Caco-2 (cell line): ENCODE data around the gene NXPH3. TPM values are rescaled to one million over a fixed set of nuclear protein-coding genes. Genes with fewer than 3 reads are reported as not detected.
A peak's percentile ranks its signal among the peaks of the same experiment; 100 is the strongest.

Experiments
- BruUV-seq: library from RNA; stranded (reverse); fragments of 400-500 nt; replicated peaks from 2 replicates; lab custom pipeline; 2021; lab: Mats Ljungman, UMichigan
- CTCF ChIA-PET: fragments of 300-600 bp; sonication (Branson Sonifier 250); formaldehyde crosslinking; loops from one replicate; lab custom pipeline; 2022; ENCODE audit warnings: antibody characterized with exemption; lab: Charles Lee
- POLR2A ChIA-PET: fragments of 300-600 bp; sonication (Branson Sonifier 250); formaldehyde crosslinking; loops from one replicate; lab custom pipeline; 2022; ENCODE audit warnings: antibody characterized with exemption; lab: Charles Lee
- DNase-seq, 2 experiments: peaks; one replicate each; pipeline versions ENCODE4 v3.0.0 to v3.0.0-alpha.2; 2020 to 2022
- H3K27me3 ChIP-seq: replicated peaks from 2 replicates; pipeline ENCODE4 v1.6.0; 2011; ENCODE audit warnings: low read length; ENCODE audit not compliant: control insufficient read depth, insufficient read depth
- H3K36me3 ChIP-seq: 2 replicates; pipeline ENCODE4 v1.5.1; 2011; ENCODE audit warnings: low read length; ENCODE audit not compliant: control insufficient read depth, insufficient read depth
- H3K4me1 ChIP-seq: fragments of 250-450 bp; sonication (Bioruptor Pico); 2 replicates; pipeline ENCODE4 v1.5.1; 2020; ENCODE audit warnings: mild to moderate bottlenecking
- H3K4me3 ChIP-seq: 2 replicates; pipeline ENCODE4 v1.5.1; 2011; ENCODE audit warnings: low read depth, mild to moderate bottlenecking, control low read depth, low read length
- H3K9me3 ChIP-seq: fragments of 250-450 bp; sonication (Bioruptor Pico); 2 replicates; pipeline ENCODE4 v1.5.1; 2020; ENCODE audit warnings: mild to moderate bottlenecking, moderate library complexity
- H3K27ac Mint-ChIP-seq: one replicate; pipeline ENCODE4 v1.8.0; 2022; ENCODE audit warnings: mixed read lengths; ENCODE audit not compliant: unreplicated experiment
- H3K27me3 Mint-ChIP-seq: one replicate; pipeline ENCODE4 v1.8.0; 2022; ENCODE audit warnings: mixed read lengths; ENCODE audit not compliant: insufficient read depth, unreplicated experiment
- H3K36me3 Mint-ChIP-seq: one replicate; pipeline ENCODE4 v1.8.0; 2022; ENCODE audit warnings: mild to moderate bottlenecking, mixed read lengths; ENCODE audit not compliant: insufficient read depth, unreplicated experiment
- H3K4me1 Mint-ChIP-seq: one replicate; pipeline ENCODE4 v1.8.0; 2022; ENCODE audit warnings: low read depth, mixed read lengths; ENCODE audit not compliant: unreplicated experiment
- H3K4me3 Mint-ChIP-seq: one replicate; pipeline ENCODE4 v1.8.0; 2022; ENCODE audit warnings: mild to moderate bottlenecking, moderate library complexity, mixed read lengths; ENCODE audit not compliant: unreplicated experiment
- H3K9me3 Mint-ChIP-seq: one replicate; pipeline ENCODE4 v1.8.0; 2022; ENCODE audit warnings: mixed read lengths; ENCODE audit not compliant: unreplicated experiment
- CTCF ChIP-seq, 2 experiments: fragments of 200-600 bp in 1 of 2; IDR thresholded peaks; 1 replicate in 1 of 2; 2 replicates in 1 of 2; pipeline versions ENCODE4 v1.5.1 to v1.8.0; 2011 to 2022; ENCODE audit warnings: antibody characterized with exemption in 1 of 2, control low read depth in 1 of 2, inconsistent platforms in 1 of 2, low read depth in 1 of 2, low read length in 1 of 2, mild to moderate bottlenecking in 1 of 2, moderate library complexity in 1 of 2; ENCODE audit not compliant: insufficient read depth in 1 of 2, severe bottlenecking in 1 of 2, unreplicated experiment in 1 of 2
- intact Hi-C: fragments of 100-400 bp; cut with micrococcal nuclease; formaldehyde crosslinking; loops from one replicate; pipeline ENCODE4 v1.10.0; 2022; ENCODE audit not compliant: unreplicated experiment
- total RNA-seq: library from RNA; stranded (reverse); gene quantifications from 2 replicates; pipeline ENCODE4 v1.2.3, GENCODE V29; 2022

NXPH3 gene
- total RNA-seq, 1 experiment from 2014 or later: 2.0 TPM

GRCh38 chr17:49616601-49617131 is 41.0 kb downstream of the NXPH3 start:
- Mint-ChIP-seq H3K36me3 (peaks cover 47% of the 10 kb centered on the region), H3K4me3 (no peak overlapping the region), H3K4me1 (peaks cover 12% of the 10 kb centered on the region), H3K9me3 (no peaks in the 10 kb centered on the region), H3K27me3 (no peaks in the 10 kb centered on the region), H3K27ac (no peak overlapping the region)
- no peak for TF ChIP-seq CTCF (IDR thresholded peaks at IDR 0.05; ENCODE audit: insufficient read depth in 1 of 2, low read depth in 1 of 2, low read length in 1 of 2, severe bottlenecking in 1 of 2, unreplicated experiment in 1 of 2)
- Histone ChIP-seq H3K4me3 (no peak overlapping the region), H3K4me1 (peaks cover 20% of the 10 kb centered on the region), H3K9me3 (no peaks in the 10 kb centered on the region), H3K27me3 (no peaks in the 10 kb centered on the region), H3K36me3 (peaks cover 10% of the 10 kb centered on the region)
- POLR2A ChIA-PET: no interaction called here
- intact Hi-C loops: no loop called here
- CTCF ChIA-PET: interaction anchor here (0.6 to 1.3 kb wide), 3 partner anchors 18 to 1666 kb away, joined by 3 read pairs; no protein-coding TSS in a partner anchor
- no TSS peak for BruUV-seq
- no peak for DNase-seq

GRCh38 chr17:49618028-49618611 is 42.4 kb downstream of the NXPH3 start:
- Histone ChIP-seq H3K9me3 (no peaks in the 10 kb centered on the region), H3K27me3 (no peaks in the 10 kb centered on the region), H3K4me1 (peaks cover 20% of the 10 kb centered on the region), H3K36me3 (peaks cover 10% of the 10 kb centered on the region), H3K4me3 (no peak overlapping the region)
- no peaks in the 10 kb centered on the region for H3K9me3 Mint-ChIP-seq
- DNase-seq: peak in 1 of 2 experiments; percentile 77
- peaks cover 51% of the 10 kb centered on the region for H3K36me3 Mint-ChIP-seq
- CTCF ChIA-PET: interaction anchor here (0.6 to 1.9 kb wide), 19 partner anchors 9 to 256 kb away, joined by 3 to 13 read pairs (median 4); partner anchors contain the start of genes NXPH3 and SLC35B1
- no TSS peak for BruUV-seq
- TF ChIP-seq CTCF (IDR thresholded peaks at IDR 0.05; ENCODE audit: insufficient read depth in 1 of 2, low read depth in 1 of 2, low read length in 1 of 2, severe bottlenecking in 1 of 2, unreplicated experiment in 1 of 2): no peak
- H3K4me1 Mint-ChIP-seq: peaks cover 12% of the 10 kb centered on the region
- H3K27me3 Mint-ChIP-seq: no peaks in the 10 kb centered on the region
- H3K27ac Mint-ChIP-seq: no peak overlapping the region
- intact Hi-C loops: loop anchor here (1.0 to 2.0 kb wide), 5 partner anchors 11 to 77 kb away; partner anchors contain the start of genes NXPH3 and SPOP
- H3K4me3 Mint-ChIP-seq: no peak overlapping the region
- POLR2A ChIA-PET: interaction anchor here (0.6 to 1.4 kb wide), 7 partner anchors 16 to 146 kb away, joined by 3 to 14 read pairs (median 4); partner anchors contain the start of genes FAM117A and SLC35B1

- no peaks in the 10 kb centered on the region for H3K27me3 ChIP-seq
- Mint-ChIP-seq H3K27ac (no peak overlapping the region), H3K27me3 (no peaks in the 10 kb centered on the region), H3K4me1 (peaks cover 12% of the 10 kb centered on the region), H3K36me3 (peaks cover 40% of the 10 kb centered on the region), H3K9me3 (no peaks in the 10 kb centered on the region), H3K4me3 (no peak overlapping the region)
- BruUV-seq: no TSS peak
- ChIA-PET POLR2A (interaction anchor here (0.5 kb wide), 1 partner anchor 14 kb away, joined by 7 read pairs; no protein-coding TSS in a partner anchor), CTCF (no interaction called here)
- H3K36me3 ChIP-seq: peaks cover 8% of the 10 kb centered on the region
- H3K4me3 ChIP-seq: no peak overlapping the region
- peaks cover 20% of the 10 kb centered on the region for H3K4me1 ChIP-seq
- no peak for DNase-seq
- TF ChIP-seq CTCF (IDR thresholded peaks at IDR 0.05; ENCODE audit: insufficient read depth in 1 of 2, low read depth in 1 of 2, low read length in 1 of 2, severe bottlenecking in 1 of 2, unreplicated experiment in 1 of 2): no peak
- intact Hi-C loops: no loop called here
- no peaks in the 10 kb centered on the region for H3K9me3 ChIP-seq
Observed at GRCh38 chr17:49621420-49621819, 45.7 kb downstream of the NXPH3 start.
